HepG2 (cell line): ENCODE data around the gene CPSF7. TPM values are rescaled to one million over a fixed set of nuclear protein-coding genes. Genes with fewer than 3 reads are reported as not detected.

Experiments
- AGO2 ChIP-seq: fragments of 200-400 bp; formaldehyde crosslinking; optimal IDR thresholded peaks from 2 replicates; pipeline ENCODE3; 2017; ENCODE audit warnings: mild to moderate bottlenecking, low read depth, low read length, moderate library complexity
- CHD2 ChIP-seq: IDR thresholded peaks from 2 replicates; pipeline ENCODE4 v1.6.1; 2011; ENCODE audit warnings: low read depth, low read length, improper control_type of control experiment
- HDAC6 ChIP-seq: fragments of 200-600 bp; sonication (generic); IDR thresholded peaks from 2 replicates; pipeline ENCODE4 v1.7.0; 2017; ENCODE audit warnings: mild to moderate bottlenecking, antibody characterized with exemption, low read length, low read depth
- KMT2A ChIP-seq: sonication (generic); formaldehyde crosslinking; IDR thresholded peaks from 2 replicates; pipeline ENCODE4 v1.4.0; 2020; ENCODE audit warnings: missing genetic modification reagents
- MAFK ChIP-seq, 2 experiments: IDR thresholded peaks in 1 of 2; conservative IDR thresholded peaks in 1 of 2; 2 replicates each; pipeline ENCODE4 v1.6.1; 2011; ENCODE audit warnings: improper control_type of control experiment in 2 of 2, low read length in 2 of 2
- PHF20 ChIP-seq: sonication (generic); formaldehyde crosslinking; IDR thresholded peaks from 2 replicates; pipeline ENCODE4 v1.5.0; 2020; ENCODE audit warnings: mild to moderate bottlenecking, missing genetic modification reagents
- RARG ChIP-seq: sonication (generic); formaldehyde crosslinking; IDR thresholded peaks from 2 replicates; pipeline ENCODE4 v1.4.0; 2020; ENCODE audit warnings: low read depth, mild to moderate bottlenecking, missing genetic modification reagents
- ZFP36 ChIP-seq: fragments of 150-350 bp; IDR thresholded peaks from 2 replicates; pipeline ENCODE4 v1.6.1; 2018; ENCODE audit warnings: borderline replicate concordance, low read length, low read depth; ENCODE audit not compliant: partially characterized antibody
- ZMAT3 ChIP-seq: sonication (generic); formaldehyde crosslinking; conservative IDR thresholded peaks from 2 replicates; pipeline ENCODE4 v1.7.0; 2021; ENCODE audit warnings: missing genetic modification reagents
- ZNF124 ChIP-seq: sonication (generic); formaldehyde crosslinking; IDR thresholded peaks from 2 replicates; pipeline ENCODE4 v1.4.0; 2020; ENCODE audit warnings: missing genetic modification reagents
- ZNF180 ChIP-seq: sonication (generic); formaldehyde crosslinking; IDR thresholded peaks from 2 replicates; pipeline ENCODE4 v1.4.0; 2020; ENCODE audit warnings: low read depth, missing genetic modification reagents, borderline replicate concordance
- ZNF577 ChIP-seq: sonication (generic); formaldehyde crosslinking; IDR thresholded peaks from 2 replicates; pipeline ENCODE4 v1.4.0; 2020; ENCODE audit warnings: mild to moderate bottlenecking, low read depth, missing genetic modification reagents, borderline replicate concordance
- ZNF766 ChIP-seq: sonication (generic); formaldehyde crosslinking; IDR thresholded peaks from 2 replicates; pipeline ENCODE4 v1.5.0; 2020; ENCODE audit warnings: missing genetic modification reagents, borderline replicate concordance
- ZNF776 ChIP-seq: sonication (generic); formaldehyde crosslinking; IDR thresholded peaks from 2 replicates; pipeline ENCODE4 v1.4.0; 2020; ENCODE audit warnings: mild to moderate bottlenecking, missing genetic modification reagents
- polyA plus RNA-seq, 8 experiments: library from polyadenylated mRNA; depleted of rRNA in 3 of 8; stranded (reverse) in 7 of 8; unstranded in 1 of 8; fragments of >200 nt; fragmentation: Illumina TruSeq in 4 of 8; extraction: Trizol in 4 of 8; gene quantifications; 2 replicates each; pipeline versions ENCODE4 v1.2.1 to v1.2.3, GENCODE V29; 2011 to 2016; ENCODE audit warnings: low read depth in 4 of 8, missing spikeins in 1 of 8, mixed read lengths in 1 of 8; ENCODE audit not compliant: insufficient read depth in 1 of 8
- total RNA-seq, 5 experiments: library from RNA; depleted of rRNA; stranded (reverse); fragments of >200 nt; fragmentation: Illumina TruSeq; extraction: Trizol; gene quantifications; 2 replicates each; pipeline ENCODE4 v1.2.3, GENCODE V29; 2016; ENCODE audit warnings: low read depth in 1 of 5
- TF ChIP-seq, protein P1 (sequence below): sonication (generic); formaldehyde crosslinking; IDR thresholded peaks from 2 replicates; pipeline ENCODE4 v1.4.0; 2020; ENCODE audit warnings: mild to moderate bottlenecking, missing genetic modification reagents
- TF ChIP-seq, protein P2 (sequence below): sonication (generic); formaldehyde crosslinking; IDR thresholded peaks from 2 replicates; pipeline ENCODE4 v1.8.1; 2023; ENCODE audit warnings: missing genetic modification reagents, mild to moderate bottlenecking, borderline replicate concordance
- TF ChIP-seq, protein P3 (sequence below): sonication (generic); formaldehyde crosslinking; IDR thresholded peaks from 2 replicates; pipeline ENCODE4 v1.5.1; 2020; ENCODE audit warnings: missing genetic modification reagents, mild to moderate bottlenecking, borderline replicate concordance
- TF ChIP-seq, protein P4 (sequence below): sonication (generic); formaldehyde crosslinking; IDR thresholded peaks from 2 replicates; pipeline ENCODE4 v1.4.0; 2020; ENCODE audit warnings: missing genetic modification reagents, borderline replicate concordance

The CPSF7 gene
- total and polyA plus RNA-seq, 2 of the 13 experiments (the other 11 are each of a cell fraction or from before 2014, with no cell fraction given): 34.1 to 36.8 TPM

DNA sequence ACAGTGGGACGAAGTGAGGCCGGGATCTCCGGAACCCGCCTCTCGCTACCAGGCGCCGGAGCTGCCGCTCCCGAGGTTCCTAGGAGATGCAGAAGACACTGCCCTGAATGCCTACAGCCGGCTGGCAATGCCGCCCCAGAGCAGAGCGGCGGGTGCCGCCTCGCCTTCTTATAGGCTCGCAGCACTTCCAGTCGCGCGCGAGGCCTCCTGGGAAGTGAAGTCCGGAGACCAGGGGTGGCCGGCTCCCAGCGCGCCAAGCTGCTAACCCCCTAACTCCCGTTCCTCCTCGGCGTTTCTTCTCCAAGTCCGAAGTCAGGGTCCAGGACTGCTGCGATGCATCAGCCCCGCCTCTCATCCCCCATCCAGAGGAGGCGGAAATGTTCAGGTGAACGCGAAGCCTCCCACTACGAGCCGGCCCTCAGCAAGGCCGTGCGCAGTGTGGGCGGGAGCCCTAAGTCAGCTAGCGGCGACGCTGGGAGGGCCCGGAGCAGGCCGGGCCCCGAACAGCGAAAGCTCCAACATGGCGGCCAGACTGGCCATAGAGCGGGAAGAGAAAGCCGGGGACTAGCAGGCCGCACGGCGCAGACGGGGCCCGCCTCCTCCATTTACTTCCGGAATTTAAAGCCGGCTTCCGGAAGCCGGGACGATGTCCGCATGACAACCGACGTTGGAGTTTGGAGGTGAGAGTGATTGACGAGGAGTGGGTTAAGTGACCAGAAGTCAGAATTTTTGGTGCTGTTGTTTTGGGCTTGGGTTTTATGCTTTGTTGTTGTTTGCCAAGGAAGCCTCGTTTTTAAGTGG is 67.8 kb downstream of the CPSF7 start, which contains the start of the genes CYB561A3 and TMEM138 (continued):
- TF ChIP-seq CHD2 (no peak), AGO2 (peak; percentile 85), ZNF180 (CRISPR knock-in tag) (no peak), PHF20 (CRISPR knock-in tag) (peak; percentile 78; the same call in 1 of the 2 replicates), RARG (CRISPR knock-in tag) (0 out of 2 replicates have a peak, but pooled peaks have one; percentile 53), HDAC6 (no peak), ZFP36 (no peak), ZNF577 (CRISPR knock-in tag) (no peak), KMT2A (CRISPR knock-in tag) (0 out of 2 replicates have a peak, but pooled peaks have one; percentile 41), ZMAT3 (CRISPR knock-in tag) (peak; percentile 82), ZNF766 (CRISPR knock-in tag) (peak; percentile 38; the same call in 1 of the 2 replicates), ZNF124 (peak; percentile 83; the same call in 1 of the 2 replicates), ZNF776 (CRISPR knock-in tag) (no peak; the same call in none of the 2 replicates), MAFK (conservative IDR thresholded peaks at IDR 0.05 in 1 of 2, IDR thresholded peaks at IDR 0.05 in 1 of 2; ENCODE audit: low read length in 2 of 2) (no peak)
- TF ChIP-seq, protein P1, sequence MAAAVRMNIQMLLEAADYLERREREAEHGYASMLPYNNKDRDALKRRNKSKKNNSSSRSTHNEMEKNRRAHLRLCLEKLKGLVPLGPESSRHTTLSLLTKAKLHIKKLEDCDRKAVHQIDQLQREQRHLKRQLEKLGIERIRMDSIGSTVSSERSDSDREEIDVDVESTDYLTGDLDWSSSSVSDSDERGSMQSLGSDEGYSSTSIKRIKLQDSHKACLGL: peak; percentile 84
- TF ChIP-seq, protein P2, sequence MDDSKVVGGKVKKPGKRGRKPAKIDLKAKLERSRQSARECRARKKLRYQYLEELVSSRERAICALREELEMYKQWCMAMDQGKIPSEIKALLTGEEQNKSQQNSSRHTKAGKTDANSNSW (CRISPR knock-in tag): 0 out of 2 replicates have a peak, but pooled peaks have one; percentile 12
- TF ChIP-seq, protein P3, sequence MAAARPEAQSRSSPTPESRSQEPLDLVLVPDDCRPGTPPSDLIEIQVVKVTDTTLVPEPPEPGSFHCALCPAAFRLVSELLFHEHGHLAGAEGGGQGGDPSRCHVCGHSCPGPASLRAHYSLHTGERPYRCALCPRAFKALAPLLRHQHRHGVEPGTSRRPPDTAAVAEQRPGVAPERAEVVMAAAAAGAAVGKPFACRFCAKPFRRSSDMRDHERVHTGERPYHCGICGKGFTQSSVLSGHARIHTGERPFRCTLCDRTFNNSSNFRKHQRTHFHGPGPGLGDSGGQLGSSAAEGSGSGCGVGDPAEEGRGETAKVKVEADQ (CRISPR knock-in tag): peak; percentile 69
- TF ChIP-seq, protein P4, sequence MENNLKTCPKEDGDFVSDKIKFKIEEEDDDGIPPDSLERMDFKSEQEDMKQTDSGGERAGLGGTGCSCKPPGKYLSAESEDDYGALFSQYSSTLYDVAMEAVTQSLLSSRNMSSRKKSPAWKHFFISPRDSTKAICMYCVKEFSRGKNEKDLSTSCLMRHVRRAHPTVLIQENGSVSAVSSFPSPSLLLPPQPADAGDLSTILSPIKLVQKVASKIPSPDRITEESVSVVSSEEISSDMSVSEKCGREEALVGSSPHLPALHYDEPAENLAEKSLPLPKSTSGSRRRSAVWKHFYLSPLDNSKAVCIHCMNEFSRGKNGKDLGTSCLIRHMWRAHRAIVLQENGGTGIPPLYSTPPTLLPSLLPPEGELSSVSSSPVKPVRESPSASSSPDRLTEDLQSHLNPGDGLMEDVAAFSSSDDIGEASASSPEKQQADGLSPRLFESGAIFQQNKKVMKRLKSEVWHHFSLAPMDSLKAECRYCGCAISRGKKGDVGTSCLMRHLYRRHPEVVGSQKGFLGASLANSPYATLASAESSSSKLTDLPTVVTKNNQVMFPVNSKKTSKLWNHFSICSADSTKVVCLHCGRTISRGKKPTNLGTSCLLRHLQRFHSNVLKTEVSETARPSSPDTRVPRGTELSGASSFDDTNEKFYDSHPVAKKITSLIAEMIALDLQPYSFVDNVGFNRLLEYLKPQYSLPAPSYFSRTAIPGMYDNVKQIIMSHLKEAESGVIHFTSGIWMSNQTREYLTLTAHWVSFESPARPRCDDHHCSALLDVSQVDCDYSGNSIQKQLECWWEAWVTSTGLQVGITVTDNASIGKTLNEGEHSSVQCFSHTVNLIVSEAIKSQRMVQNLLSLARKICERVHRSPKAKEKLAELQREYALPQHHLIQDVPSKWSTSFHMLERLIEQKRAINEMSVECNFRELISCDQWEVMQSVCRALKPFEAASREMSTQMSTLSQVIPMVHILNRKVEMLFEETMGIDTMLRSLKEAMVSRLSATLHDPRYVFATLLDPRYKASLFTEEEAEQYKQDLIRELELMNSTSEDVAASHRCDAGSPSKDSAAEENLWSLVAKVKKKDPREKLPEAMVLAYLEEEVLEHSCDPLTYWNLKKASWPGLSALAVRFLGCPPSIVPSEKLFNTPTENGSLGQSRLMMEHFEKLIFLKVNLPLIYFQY (CRISPR knock-in tag): no peak
